Kidney epithelial cell (primary cell): Measurements from ENCODE around the gene HMCN1. TPM values are rescaled to one million over a fixed set of nuclear protein-coding genes. Genes with fewer than 3 reads are reported as not detected.

ENCODE experiments used
- DNase-seq: peaks from one replicate; pipeline ENCODE4 v3.0.0-alpha.2; 2010; ENCODE audit warnings: low read depth
- H3K27me3 ChIP-seq: 2 replicates; pipeline ENCODE4 v1.6.0; 2011; ENCODE audit warnings: low read length; ENCODE audit not compliant: control insufficient read depth, insufficient read depth
- H3K36me3 ChIP-seq: 2 replicates; pipeline ENCODE4 v1.5.1; 2011; ENCODE audit warnings: low read length; ENCODE audit not compliant: control insufficient read depth, insufficient read depth
- H3K4me3 ChIP-seq: 2 replicates; pipeline ENCODE4 v1.5.1; 2011; ENCODE audit warnings: low read depth, mild to moderate bottlenecking, control low read depth, low read length
- CTCF ChIP-seq: IDR thresholded peaks from 2 replicates; pipeline ENCODE4 v1.5.1; 2011; ENCODE audit warnings: mild to moderate bottlenecking, moderate library complexity, low read length, control low read depth, inconsistent platforms; ENCODE audit not compliant: insufficient read depth, poor library complexity, severe bottlenecking
- total RNA-seq: library from RNA; depleted of rRNA; stranded (reverse); fragments of >200 nt; gene quantifications from 2 replicates; pipeline ENCODE4 v1.2.3, GENCODE V29; 2015

The HMCN1 gene
- total RNA-seq, 1 donor from 2014 or later: 1.3 TPM

- Histone ChIP-seq H3K36me3 (no peaks in the 10 kb centered on the region), H3K4me3 (no peak overlapping the region), H3K27me3 (no peaks in the 10 kb centered on the region)
- no peak for TF ChIP-seq CTCF
- DNase-seq: no peak
Measured at GRCh38 chr1:185936641-185937040, 202.4 kb downstream of the HMCN1 start.

- no peak for TF ChIP-seq CTCF
- Histone ChIP-seq H3K27me3 (no peaks in the 10 kb centered on the region), H3K36me3 (no peaks in the 10 kb centered on the region), H3K4me3 (no peak overlapping the region)
- DNase-seq: no peak
Measured at GRCh38 chr1:185938396-185938795, 204.2 kb downstream of the HMCN1 start.

- H3K36me3 ChIP-seq: no peaks in the 10 kb centered on the region
- DNase-seq: no peak
- H3K27me3 ChIP-seq: no peaks in the 10 kb centered on the region
- TF ChIP-seq CTCF: no peak
- H3K4me3 ChIP-seq: no peak overlapping the region
Measured at GRCh38 chr1:185939142-185939541, 205.0 kb downstream of the HMCN1 start.

- H3K36me3 ChIP-seq: no peaks in the 10 kb centered on the region
- H3K27me3 ChIP-seq: no peaks in the 10 kb centered on the region
- no peak for TF ChIP-seq CTCF
- no peak overlapping the region for H3K4me3 ChIP-seq
- no peak for DNase-seq
Measured at GRCh38 chr1:185942961-185943360, 208.8 kb downstream of the HMCN1 start.

GRCh38 chr1:185956881-185957280 lies 222.7 kb downstream of the HMCN1 start:
- H3K27me3 ChIP-seq: no peaks in the 10 kb centered on the region
- no peak overlapping the region for H3K4me3 ChIP-seq
- no peak for TF ChIP-seq CTCF
- no peaks in the 10 kb centered on the region for H3K36me3 ChIP-seq
- DNase-seq: no peak
